Activated CD4-positive, alpha-beta T cell treated with anti-CD3 and anti-CD28 coated beads, Interleukin-2, amount 50 U/mL, for 24 hours (primary cell): ENCODE data around the gene PPARG.

Source experiments
- DNase-seq, 2 donors: peaks; one replicate each; pipeline ENCODE4 v3.0.0-alpha.2; 2020; ENCODE audit warnings: low read depth in 1 of 2, low spot score in 1 of 2

Gene PPARG

GRCh38 chr3:12342151-12342550, 53.3 kb downstream of the PPARG start:
- no peak for DNase-seq

- no peak for DNase-seq
These were observed 54.2 kb downstream of the PPARG start for GRCh38 chr3:12343047-12343501.

GRCh38 chr3:12345141-12345561, 56.3 kb downstream of the PPARG start:
- DNase-seq: no peak

GRCh38 chr3:12345584-12346494, 57.0 kb downstream of the PPARG start:
- no peak for DNase-seq

GRCh38 chr3:12347301-12347700, 58.4 kb downstream of the PPARG start:
- no peak for DNase-seq

- no peak for DNase-seq
These were observed 61.3 kb downstream of the PPARG start for GRCh38 chr3:12349895-12350811.

GRCh38 chr3:12351145-12351544, 62.3 kb downstream of the PPARG start:
- DNase-seq: no peak

GRCh38 chr3:12352253-12352652, 63.4 kb downstream of the PPARG start:
- DNase-seq: no peak

GRCh38 chr3:12352755-12353154, 63.9 kb downstream of the PPARG start:
- no peak for DNase-seq

- DNase-seq: no peak
These were observed 65.1 kb downstream of the PPARG start for GRCh38 chr3:12353796-12354525.

- no peak for DNase-seq
These were observed 67.3 kb downstream of the PPARG start for GRCh38 chr3:12356175-12356574.

GRCh38 chr3:12356996-12357395, 68.1 kb downstream of the PPARG start:
- no peak for DNase-seq

GRCh38 chr3:12357456-12357855, 68.6 kb downstream of the PPARG start:
- DNase-seq: no peak

- DNase-seq: no peak
These were observed 74.7 kb downstream of the PPARG start for GRCh38 chr3:12363397-12364195.

- no peak for DNase-seq
These were observed 78.5 kb downstream of the PPARG start for GRCh38 chr3:12367346-12367745.

GRCh38 chr3:12369029-12369428, 80.2 kb downstream of the PPARG start:
- no peak for DNase-seq

GRCh38 chr3:12369598-12369997, 80.7 kb downstream of the PPARG start:
- DNase-seq: no peak

GRCh38 chr3:12370758-12371157, 81.9 kb downstream of the PPARG start:
- no peak for DNase-seq

GRCh38 chr3:12371525-12372140, 82.8 kb downstream of the PPARG start:
- DNase-seq: no peak

- no peak for DNase-seq
These were observed 83.9 kb downstream of the PPARG start for GRCh38 chr3:12372741-12373280.
